SK-N-SH (cell line): ENCODE data around the gene MBD3. TPM values are rescaled to one million over a fixed set of nuclear protein-coding genes. Genes with fewer than 3 reads are reported as not detected.
"Not testable (repeated sequence)": the region's sequence is repeated elsewhere in the genome, so short reads cannot be mapped to it uniquely, and the experiment has no call there.

Experiments
- CTCF ChIA-PET: fragments of 300-600, 350-600 bp; formaldehyde crosslinking; extraction: SDS; loops from one replicate; lab custom pipeline; 2021; lab: Yijun Ruan, JAX
- POLR2A ChIA-PET: fragments of 350-600 bp; sonication (Branson Sonifier 250); formaldehyde crosslinking; extraction: SDS; loops from one replicate; lab custom pipeline; 2020; ENCODE audit warnings: antibody characterized with exemption, inconsistent platforms; lab: Yijun Ruan, JAX
- DNase-seq: peaks from one replicate; pipeline ENCODE4 v3.0.0; 2012
- H2AFZ ChIP-seq: fragments of 200-600 bp; sonication (generic); 2 replicates; pipeline ENCODE4 v1.8.1; 2016; ENCODE audit warnings: antibody characterized with exemption, mild to moderate bottlenecking, low read depth
- H3F3A ChIP-seq: fragments of 200-600 bp; sonication (generic); replicated peaks from 2 replicates; pipeline ENCODE3; 2016; ENCODE audit warnings: antibody characterized with exemption, mild to moderate bottlenecking; ENCODE audit not compliant: insufficient read depth
- H3K27ac ChIP-seq, 2 experiments: fragments of 200-500 bp in 1 of 2; fragments of 200-600 bp in 1 of 2; sonication (Bioruptor generic) in 1 of 2; sonication (generic), shearing (Covaris generic) in 1 of 2; 2 replicates each; pipeline versions ENCODE4 v1.5.1 to v1.6.1; 2014 to 2016; ENCODE audit warnings: low read depth in 2 of 2, inconsistent platforms in 1 of 2, low read length in 1 of 2, mild to moderate bottlenecking in 1 of 2, mixed read lengths in 1 of 2
- H3K27me3 ChIP-seq: fragments of 200-600 bp; sonication (generic), shearing (Covaris generic); 2 replicates; pipeline ENCODE4 v1.6.1; 2016; ENCODE audit warnings: mixed run types; ENCODE audit not compliant: insufficient read depth
- H3K36me3 ChIP-seq, 2 experiments: fragments of 200-500 bp in 1 of 2; fragments of 200-600 bp in 1 of 2; sonication (Bioruptor generic) in 1 of 2; sonication (generic) in 1 of 2; replicated peaks in 1 of 2; 2 replicates each; pipeline versions ENCODE3 to v1.5.1; 2014 to 2016; ENCODE audit warnings: low read length in 1 of 2, mild to moderate bottlenecking in 1 of 2; ENCODE audit not compliant: insufficient read depth in 2 of 2, control insufficient read depth in 1 of 2
- H3K4me1 ChIP-seq, 2 experiments: fragments of 200-500 bp in 1 of 2; fragments of 200-600 bp in 1 of 2; sonication (Bioruptor generic) in 1 of 2; sonication (generic), shearing (Covaris generic) in 1 of 2; 2 replicates each; pipeline versions ENCODE4 v1.5.1 to v1.6.1; 2014 to 2016; ENCODE audit warnings: low read depth in 1 of 2, low read length in 1 of 2, mixed run types in 1 of 2; ENCODE audit not compliant: insufficient read depth in 2 of 2, control insufficient read depth in 1 of 2
- H3K4me2 ChIP-seq: fragments of 200-600 bp; sonication (generic), shearing (Covaris generic); 2 replicates; pipeline ENCODE4 v1.6.1; 2017; ENCODE audit warnings: mixed run types
- H3K4me3 ChIP-seq, 2 experiments: fragments of 200-500 bp in 1 of 2; fragments of 200-600 bp in 1 of 2; sonication (Bioruptor generic) in 1 of 2; sonication (generic), shearing (Covaris generic) in 1 of 2; 2 replicates each; pipeline versions ENCODE4 v1.5.1 to v1.8.1; 2014 to 2016; ENCODE audit warnings: low read depth in 2 of 2, inconsistent platforms in 1 of 2, low read length in 1 of 2, mild to moderate bottlenecking in 1 of 2, mixed read lengths in 1 of 2, moderate library complexity in 1 of 2
- H3K79me2 ChIP-seq: fragments of 200-600 bp; sonication (generic); 2 replicates; pipeline ENCODE4 v1.8.1; 2017; ENCODE audit warnings: mild to moderate bottlenecking; ENCODE audit not compliant: insufficient read depth
- H3K9ac ChIP-seq: fragments of 200-600 bp; sonication (generic); 2 replicates; pipeline ENCODE4 v1.6.1; 2017; ENCODE audit warnings: mixed run types
- H3K9me2 ChIP-seq: fragments of 200-600 bp; sonication (generic); 2 replicates; pipeline ENCODE4 v1.6.1; 2017; ENCODE audit warnings: mixed run types
- H3K9me3 ChIP-seq: fragments of 200-600 bp; sonication (generic); 2 replicates; pipeline ENCODE4 v1.6.1; 2017; ENCODE audit warnings: mixed run types, mild to moderate bottlenecking, moderate library complexity
- H4K20me1 ChIP-seq: fragments of 200-600 bp; sonication (generic); 2 replicates; pipeline ENCODE4 v1.6.1; 2017; ENCODE audit warnings: mild to moderate bottlenecking, mixed run types; ENCODE audit not compliant: insufficient read depth
- CHD2 ChIP-seq: fragments of 150-350 bp; IDR thresholded peaks from 2 replicates; pipeline ENCODE4 v1.6.1; 2018; ENCODE audit warnings: low read length; ENCODE audit not compliant: partially characterized antibody
- CTCF ChIP-seq: fragments of 200-600 bp; sonication (generic); IDR thresholded peaks from 2 replicates; pipeline ENCODE4 v1.6.1; 2017; ENCODE audit warnings: antibody characterized with exemption, mild to moderate bottlenecking, moderate library complexity
- ELF1 ChIP-seq: IDR thresholded peaks from 2 replicates; pipeline ENCODE4 v1.4.0; 2012
- EP300 ChIP-seq, 2 experiments: IDR thresholded peaks; 2 replicates each; pipeline versions ENCODE4 v1.4.0 to v1.6.1; 2012; ENCODE audit warnings: borderline replicate concordance in 1 of 2, low read depth in 1 of 2, low read length in 1 of 2
- GABPA ChIP-seq: IDR thresholded peaks from 2 replicates; pipeline ENCODE4 v1.4.0; 2012; ENCODE audit warnings: low read depth, mild to moderate bottlenecking
- GATA2 ChIP-seq: sonication (generic); formaldehyde crosslinking; IDR thresholded peaks from 2 replicates; pipeline ENCODE4 v1.5.0; 2020; ENCODE audit warnings: mild to moderate bottlenecking, missing genetic modification reagents
- NRF1 ChIP-seq: IDR thresholded peaks from 2 replicates; pipeline ENCODE4 v1.6.1; 2012; ENCODE audit warnings: low read depth, mild to moderate bottlenecking, low read length
- POLR2AphosphoS5 ChIP-seq: IDR thresholded peaks from 2 replicates; pipeline ENCODE4 v1.6.1; 2012; ENCODE audit warnings: low read depth, low read length
- RCOR1 ChIP-seq: fragments of 150-350 bp; IDR thresholded peaks from 2 replicates; pipeline ENCODE4 v1.6.1; 2017; ENCODE audit warnings: antibody characterized with exemption, low read length
- REST ChIP-seq: IDR thresholded peaks from 2 replicates; pipeline ENCODE4 v1.6.1; 2012; ENCODE audit warnings: mild to moderate bottlenecking, low read depth, low read length, moderate library complexity
- RFX5 ChIP-seq: IDR thresholded peaks from 2 replicates; pipeline ENCODE4 v1.6.1; 2012; ENCODE audit warnings: mild to moderate bottlenecking, improper control_type of control experiment, low read length
- SMC3 ChIP-seq: IDR thresholded peaks from 2 replicates; pipeline ENCODE4 v1.6.1; 2012; ENCODE audit warnings: low read depth, low read length, improper control_type of control experiment
- YY1 ChIP-seq: IDR thresholded peaks from 2 replicates; pipeline ENCODE4 v1.4.0; 2012; ENCODE audit warnings: low read depth, mild to moderate bottlenecking
- ZBTB33 ChIP-seq: IDR thresholded peaks from 2 replicates; pipeline ENCODE4 v1.4.0; 2012; ENCODE audit warnings: low read depth, borderline replicate concordance
- WGBS: methylation state at CpG from one replicate; pipeline ENCODE4 v1.1.6; 2017; ENCODE audit warnings: low lambda C conversion rate; 5-methylcytosine and 5-hydroxymethylcytosine counted together
- polyA plus RNA-seq, 3 experiments: library from polyadenylated mRNA; depleted of rRNA; stranded (reverse); fragments of >200 nt; gene quantifications; 2 replicates each; pipeline ENCODE4 v1.2.3, GENCODE V29; 2012

MBD3 gene
- polyA plus RNA-seq, 1 of the 3 experiments (the other 2 are of a cell fraction): 96.5 TPM

- H3K9me3 ChIP-seq, H3K36me3 ChIP-seq, H3F3A ChIP-seq, POLR2A ChIA-PET, H3K4me3 ChIP-seq, H3K27ac ChIP-seq, H3K4me1 ChIP-seq, DNase-seq, H4K20me1 ChIP-seq, H3K4me2 ChIP-seq, H3K9ac ChIP-seq, H3K79me2 ChIP-seq, H2AFZ ChIP-seq, H3K9me2 ChIP-seq: not testable (repeated sequence)
- CTCF ChIA-PET: interaction anchor here (1.4 to 7.1 kb wide), 2 partner anchors 15 to 28 kb away, joined by 3 to 41 read pairs; no protein-coding TSS in a partner anchor
- WGBS: 64% methylated on average over 10 of the region's 11 CpGs
- H3K27me3 ChIP-seq: peaks cover 46% of the 10 kb centered on the region
These were observed 61.8 kb downstream of the MBD3 start for GRCh38 chr19:1530856-1531255.

GRCh38 chr19:1529430-1529816, 63.2 kb downstream of the MBD3 start:
- Histone ChIP-seq H3K4me3 (no peak overlapping the region), H2AFZ (no peak overlapping the region), H3K27ac (no peak overlapping the region), H3K9ac (no peak overlapping the region), H4K20me1 (no peaks in the 10 kb centered on the region), H3K79me2 (no peaks in the 10 kb centered on the region), H3K4me1 (no peaks in the 10 kb centered on the region), H3K27me3 (peaks cover 60% of the 10 kb centered on the region), H3K4me2 (no peak overlapping the region), H3K9me2 (no peaks in the 10 kb centered on the region), H3K36me3 (no peaks in the 10 kb centered on the region), H3F3A (no peaks in the 10 kb centered on the region), H3K9me3 (no peaks in the 10 kb centered on the region)
- CTCF ChIA-PET: interaction anchor here (1.2 kb wide), 1 partner anchor 16 kb away, joined by 6 read pairs; no protein-coding TSS in a partner anchor
- DNase-seq: no peak
- POLR2A ChIA-PET: no interaction called here
- TF ChIP-seq YY1: no peak
- TF ChIP-seq SMC3: no peak
- no peak for TF ChIP-seq REST
- WGBS: 9% methylated on average over 11 of the region's 16 CpGs

GRCh38 chr19:1528596-1529429, 63.9 kb downstream of the MBD3 start:
- Histone ChIP-seq H3K4me3 (no peak overlapping the region), H3K27ac (no peak overlapping the region), H3F3A (no peaks in the 10 kb centered on the region), H3K36me3 (no peaks in the 10 kb centered on the region), H3K4me2 (no peak overlapping the region), H3K79me2 (no peaks in the 10 kb centered on the region), H3K27me3 (peaks cover 63% of the 10 kb centered on the region), H3K9me2 (no peaks in the 10 kb centered on the region), H3K9me3 (no peaks in the 10 kb centered on the region), H2AFZ (no peak overlapping the region), H4K20me1 (no peaks in the 10 kb centered on the region), H3K9ac (no peak overlapping the region), H3K4me1 (no peaks in the 10 kb centered on the region)
- DNase-seq: no peak
- POLR2A ChIA-PET: no interaction called here
- WGBS: 22% methylated on average over 13 of the region's 23 CpGs
- CTCF ChIA-PET: interaction anchor here (1.2 kb wide), 1 partner anchor 17 kb away, joined by 6 read pairs; no protein-coding TSS in a partner anchor
- no peak for TF ChIP-seq CHD2
- no peak for TF ChIP-seq RFX5
- TF ChIP-seq POLR2AphosphoS5: no peak
- TF ChIP-seq RCOR1: no peak
- no peak for TF ChIP-seq NRF1
- no peak for TF ChIP-seq CTCF
- no peak for TF ChIP-seq ZBTB33
- TF ChIP-seq GATA2 (CRISPR knock-in tag): no peak
- TF ChIP-seq GABPA: no peak
- TF ChIP-seq EP300 (IDR thresholded peaks at IDR 0.05; ENCODE audit: borderline replicate concordance in 1 of 2, low read depth in 1 of 2, low read length in 1 of 2): no peak
- TF ChIP-seq ELF1: no peak
